Dermis microvascular lymphatic vessel endothelial cell (primary cell): ENCODE data around the gene TMEM175. TPM values are rescaled to one million over a fixed set of nuclear protein-coding genes. Genes with fewer than 3 reads are reported as not detected.

Source experiments
- DNase-seq, 2 donors: peaks; one replicate each; pipeline versions ENCODE4 v3.0.0 to v3.0.0-alpha.2; 2010; ENCODE audit warnings: low read depth in 2 of 2
- total RNA-seq: library from RNA; depleted of rRNA; stranded (reverse); fragments of >200 nt; gene quantifications from 2 replicates; pipeline ENCODE4 v1.2.1, GENCODE V29; 2014

Gene TMEM175
- total RNA-seq, 1 donor from 2014 or later, result 7.6 TPM

- DNase-seq, result peak in 1 of 2 donors; percentile 20
These were observed 69.9 kb downstream of the TMEM175 start for GRCh38 chr4:1002131-1002630.

- DNase-seq, result no peak
These were observed 70.5 kb downstream of the TMEM175 start for GRCh38 chr4:1002631-1003251.

GRCh38 chr4:1003271-1004070 is 71.2 kb downstream of the TMEM175 start:
- DNase-seq, result no peak

GRCh38 chr4:1004071-1004418 is 71.8 kb downstream of the TMEM175 start:
- DNase-seq, result no peak

GRCh38 chr4:1004557-1005485 is 72.6 kb downstream of the TMEM175 start:
- DNase-seq, result no peak

- no peak for DNase-seq
These were observed 74.6 kb downstream of the TMEM175 start for GRCh38 chr4:1006856-1007255.

Other genes with a start within 250 kb of the TMEM175 start
- gene SLC49A3, start 243.3 kb upstream of the TMEM175 start, total RNA-seq, result 4.4 and 9.7 TPM in 2 replicates
- gene PCGF3, start 226.6 kb upstream of the TMEM175 start, total RNA-seq, result 33.2 and 49.9 TPM in 2 replicates
- under 0.01 TPM in 1 of 2 replicates, not detected in the other for gene CPLX1, start 106.3 kb upstream of the TMEM175 start, total RNA-seq
- gene GAK, start 144 bp upstream of the TMEM175 start, total RNA-seq, result 45.1 and 77.1 TPM in 2 replicates
- 13.2 and 20.9 TPM in 2 replicates for gene DGKQ, start 41.1 kb downstream of the TMEM175 start, total RNA-seq
- gene IDUA, start 54.6 kb downstream of the TMEM175 start, total RNA-seq, result 5.4 and 10.5 TPM in 2 replicates
- gene SLC26A1, start 60.9 kb downstream of the TMEM175 start, total RNA-seq, result 0.13 TPM in 2 replicates
- gene FGFRL1, start 79.2 kb downstream of the TMEM175 start, total RNA-seq, result 6.2 and 14.3 TPM in 2 replicates
- 0.25 and 0.39 TPM in 2 replicates for gene RNF212, start 181.1 kb downstream of the TMEM175 start, total RNA-seq
- gene SPON2, start 240.1 kb downstream of the TMEM175 start, total RNA-seq, result 0.26 and 0.76 TPM in 2 replicates